Cardiac muscle cell (in vitro differentiated cells and primary cell): ENCODE data around the gene DUSP22. TPM values are rescaled to one million over a fixed set of nuclear protein-coding genes. Genes with fewer than 3 reads are reported as not detected.

ENCODE experiments used
- DNase-seq, 2 donors: peaks; one replicate each; pipeline versions ENCODE4 v3.0.0 to v3.0.0-alpha.2; 2010 to 2017; ENCODE audit warnings: low read depth in 1 of 2, low spot score in 1 of 2
- H3K27ac ChIP-seq: fragments of 200-600 bp; sonication (generic); 2 replicates; pipeline ENCODE4 v1.5.1; 2016
- H3K27me3 ChIP-seq: fragments of 200-600 bp; sonication (generic); 2 replicates; pipeline ENCODE4 v1.6.0; 2016; ENCODE audit warnings: control low read depth
- H3K36me3 ChIP-seq: fragments of 200-600 bp; sonication (generic); 2 replicates; pipeline ENCODE4 v1.5.1; 2016; ENCODE audit warnings: control low read depth
- H3K4me1 ChIP-seq: fragments of 200-600 bp; sonication (generic); 2 replicates; pipeline ENCODE4 v1.8.1; 2017; ENCODE audit warnings: low read depth, mild to moderate bottlenecking, mixed run types
- H3K4me3 ChIP-seq: fragments of 200-600 bp; sonication (generic); 2 replicates; pipeline ENCODE4 v1.5.1; 2016; ENCODE audit warnings: mild to moderate bottlenecking
- H3K9me3 ChIP-seq: fragments of 200-600 bp; sonication (generic); 2 replicates; pipeline ENCODE4 v1.5.1; 2017; ENCODE audit warnings: low read depth, mild to moderate bottlenecking, control low read depth
- polyA plus RNA-seq: library from polyadenylated mRNA; unstranded; fragments of >200 nt; fragmentation: Nextera tagmentation; extraction: Ambion mirVana; gene quantifications from 2 replicates; pipeline ENCODE4 v1.2.1, GENCODE V29; 2016
- total RNA-seq: library from RNA; depleted of rRNA; stranded (reverse); fragments of >200 nt; gene quantifications from 2 replicates; pipeline ENCODE4 v1.2.3, GENCODE V29; 2016
- TF ChIP-seq, protein P1 (sequence below): IDR thresholded peaks from 2 replicates; pipeline ENCODE4 v1.5.1; 2012; ENCODE audit warnings: low read depth, mild to moderate bottlenecking, low read length

Gene DUSP22
- total and polyA plus RNA-seq, 2 experiments from 2014 or later = 50.7 to 89.3 TPM

DNA sequence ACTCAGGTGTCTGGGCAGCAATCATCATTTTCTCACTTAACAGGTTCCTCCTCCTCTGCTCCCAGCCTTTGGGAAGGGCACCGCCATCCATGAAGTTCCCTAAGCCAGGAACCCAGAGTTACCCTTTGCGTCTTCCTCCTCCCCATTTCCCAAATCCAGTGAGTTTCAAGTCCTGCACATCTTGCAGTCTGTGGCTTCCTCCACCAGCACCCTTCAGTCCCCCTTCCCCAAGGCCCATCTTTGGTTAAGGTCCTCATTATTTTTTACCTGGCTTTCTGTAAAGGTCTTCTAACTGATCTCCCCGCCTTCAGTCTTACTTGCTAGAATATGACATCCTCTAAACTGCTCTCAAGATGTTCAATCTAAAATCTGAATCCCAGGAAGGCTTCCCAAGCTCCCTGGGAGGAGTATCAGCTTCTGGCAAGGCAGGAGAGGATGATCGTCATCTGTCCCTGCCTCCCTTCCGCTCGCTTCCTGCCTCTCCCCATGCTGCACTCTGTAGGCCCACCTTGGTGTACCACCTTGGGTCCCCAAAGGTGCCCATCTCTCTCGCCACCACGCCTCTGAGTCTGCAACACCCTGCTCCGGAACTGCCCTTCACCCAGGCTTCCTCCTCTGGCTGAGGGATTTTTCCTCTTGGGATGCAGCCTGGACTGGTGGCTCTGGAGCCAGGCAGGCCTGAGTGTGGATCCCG, 11.4 kb upstream of the DUSP22 start:
- no peak for DNase-seq
- no peaks in the 10 kb centered on the region for H3K4me1 ChIP-seq
- no peak overlapping the region for H3K27ac ChIP-seq
- H3K4me3 ChIP-seq = no peak overlapping the region
- no peaks in the 10 kb centered on the region for H3K36me3 ChIP-seq
- H3K9me3 ChIP-seq = no peaks in the 10 kb centered on the region
- TF ChIP-seq, protein P1, sequence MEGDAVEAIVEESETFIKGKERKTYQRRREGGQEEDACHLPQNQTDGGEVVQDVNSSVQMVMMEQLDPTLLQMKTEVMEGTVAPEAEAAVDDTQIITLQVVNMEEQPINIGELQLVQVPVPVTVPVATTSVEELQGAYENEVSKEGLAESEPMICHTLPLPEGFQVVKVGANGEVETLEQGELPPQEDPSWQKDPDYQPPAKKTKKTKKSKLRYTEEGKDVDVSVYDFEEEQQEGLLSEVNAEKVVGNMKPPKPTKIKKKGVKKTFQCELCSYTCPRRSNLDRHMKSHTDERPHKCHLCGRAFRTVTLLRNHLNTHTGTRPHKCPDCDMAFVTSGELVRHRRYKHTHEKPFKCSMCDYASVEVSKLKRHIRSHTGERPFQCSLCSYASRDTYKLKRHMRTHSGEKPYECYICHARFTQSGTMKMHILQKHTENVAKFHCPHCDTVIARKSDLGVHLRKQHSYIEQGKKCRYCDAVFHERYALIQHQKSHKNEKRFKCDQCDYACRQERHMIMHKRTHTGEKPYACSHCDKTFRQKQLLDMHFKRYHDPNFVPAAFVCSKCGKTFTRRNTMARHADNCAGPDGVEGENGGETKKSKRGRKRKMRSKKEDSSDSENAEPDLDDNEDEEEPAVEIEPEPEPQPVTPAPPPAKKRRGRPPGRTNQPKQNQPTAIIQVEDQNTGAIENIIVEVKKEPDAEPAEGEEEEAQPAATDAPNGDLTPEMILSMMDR = no peak
- peaks cover 4% of the 10 kb centered on the region for H3K27me3 ChIP-seq

DNA sequence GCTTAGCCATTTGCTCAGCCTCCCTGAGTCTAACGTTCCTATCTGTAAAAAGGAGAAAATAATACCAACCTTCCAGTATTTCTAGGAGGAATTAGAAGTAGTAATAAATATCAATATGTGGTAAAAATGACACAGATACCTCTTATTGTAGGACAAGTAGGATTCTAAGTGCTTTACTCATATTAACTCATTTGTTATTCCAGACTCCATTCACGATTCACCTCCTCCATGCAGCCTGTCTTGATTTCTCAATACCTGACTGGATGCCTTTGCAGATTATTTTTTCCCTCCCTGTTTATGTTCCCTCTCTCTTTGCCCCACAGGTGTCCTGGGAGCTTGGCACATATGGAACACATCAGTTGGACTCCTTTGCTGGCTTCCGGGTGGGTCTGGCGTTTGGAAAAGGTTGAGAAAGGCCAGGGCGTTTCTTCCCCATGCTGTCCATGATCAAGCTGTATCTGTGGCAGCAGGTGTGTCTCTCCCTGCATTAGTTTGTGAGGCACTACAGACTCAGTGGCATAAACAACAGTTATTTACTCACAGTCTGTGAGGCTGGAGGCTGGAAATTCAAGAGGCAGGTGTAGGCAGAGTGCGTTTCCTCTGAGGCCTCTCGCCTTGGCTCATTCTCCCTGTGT, 10.7 kb upstream of the DUSP22 start:
- no peaks in the 10 kb centered on the region for H3K9me3 ChIP-seq
- TF ChIP-seq, protein P1 = no peak
- H3K4me3 ChIP-seq = no peak overlapping the region

DNA sequence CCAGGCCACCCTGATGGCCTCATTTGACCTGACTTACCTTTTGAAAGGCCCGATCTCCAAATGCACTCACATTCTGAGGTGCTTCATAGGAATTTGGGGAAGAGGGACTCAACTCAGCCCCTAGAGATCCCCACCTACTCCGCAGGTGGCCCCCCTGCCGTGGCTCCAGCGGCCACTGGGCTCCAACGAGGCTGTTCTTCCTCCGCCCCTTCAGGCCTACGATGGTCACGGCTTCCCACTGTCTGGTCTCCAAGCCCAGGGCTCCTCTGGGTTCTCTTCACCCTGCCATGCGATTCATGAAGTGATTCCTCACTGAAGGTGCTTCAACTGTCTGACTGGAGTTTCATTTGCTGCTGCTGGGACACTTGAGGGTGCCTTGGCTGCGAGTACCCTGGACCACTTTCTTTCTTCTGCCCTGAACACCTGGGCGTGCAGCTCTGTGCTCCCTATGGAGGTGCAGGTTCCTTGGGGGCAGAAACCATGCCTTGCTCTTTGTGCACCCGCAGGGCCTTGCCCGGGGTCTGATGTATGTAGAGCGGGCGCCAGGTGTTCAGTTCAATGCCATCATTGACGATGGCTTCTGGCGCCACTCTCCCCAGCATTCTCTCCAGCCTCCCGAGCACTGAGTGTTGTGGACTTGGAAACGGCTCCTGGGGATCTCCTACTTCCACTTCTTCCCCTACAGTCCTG, 10.0 kb upstream of the DUSP22 start:
- DNase-seq = no peak
- no peaks in the 10 kb centered on the region for H3K9me3 ChIP-seq
- no peaks in the 10 kb centered on the region for H3K36me3 ChIP-seq
- H3K27ac ChIP-seq = no peak overlapping the region
- H3K4me3 ChIP-seq = no peak overlapping the region
- H3K27me3 ChIP-seq = peaks cover 4% of the 10 kb centered on the region
- no peaks in the 10 kb centered on the region for H3K4me1 ChIP-seq
- TF ChIP-seq, protein P1 = no peak

More for the DNA sequence above, 10.7 kb upstream of the DUSP22 start:
- H3K27ac ChIP-seq = no peak overlapping the region
- DNase-seq = no peak
- peaks cover 4% of the 10 kb centered on the region for H3K27me3 ChIP-seq
- no peaks in the 10 kb centered on the region for H3K36me3 ChIP-seq
- H3K4me1 ChIP-seq = no peaks in the 10 kb centered on the region

DNA sequence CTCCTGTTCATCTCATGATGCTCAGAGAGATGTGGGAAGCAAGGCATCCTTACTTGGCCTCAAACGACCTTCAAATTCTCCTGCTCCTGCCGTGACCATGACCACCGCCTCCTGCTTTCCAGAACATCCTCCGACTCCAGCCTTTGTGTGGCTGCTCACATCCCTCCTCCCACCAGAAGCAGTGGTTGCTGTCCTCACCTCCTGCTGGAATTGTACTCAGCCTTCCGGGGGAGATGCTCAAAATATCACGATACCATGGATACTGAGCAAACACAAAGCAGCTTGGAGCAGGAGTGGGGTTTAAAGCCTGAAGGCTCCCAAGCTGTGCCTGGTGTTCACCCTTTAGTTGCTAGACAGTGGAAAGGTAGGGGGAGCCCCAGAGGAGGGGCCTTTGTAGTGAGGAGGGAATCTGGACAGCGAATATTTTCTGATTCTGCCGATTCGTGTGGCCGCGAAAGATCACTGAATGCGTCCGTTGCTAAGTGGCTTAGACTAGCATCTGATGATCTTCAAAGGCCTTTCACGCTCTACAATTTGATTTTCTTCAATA, 9.3 kb upstream of the DUSP22 start:
- Histone ChIP-seq H3K36me3 (no peaks in the 10 kb centered on the region), H3K4me1 (no peaks in the 10 kb centered on the region), H3K9me3 (no peaks in the 10 kb centered on the region), H3K4me3 (no peak overlapping the region), H3K27ac (no peak overlapping the region), H3K27me3 (peaks cover 4% of the 10 kb centered on the region)
- TF ChIP-seq, protein P1 = no peak
- DNase-seq = no peak

DNA sequence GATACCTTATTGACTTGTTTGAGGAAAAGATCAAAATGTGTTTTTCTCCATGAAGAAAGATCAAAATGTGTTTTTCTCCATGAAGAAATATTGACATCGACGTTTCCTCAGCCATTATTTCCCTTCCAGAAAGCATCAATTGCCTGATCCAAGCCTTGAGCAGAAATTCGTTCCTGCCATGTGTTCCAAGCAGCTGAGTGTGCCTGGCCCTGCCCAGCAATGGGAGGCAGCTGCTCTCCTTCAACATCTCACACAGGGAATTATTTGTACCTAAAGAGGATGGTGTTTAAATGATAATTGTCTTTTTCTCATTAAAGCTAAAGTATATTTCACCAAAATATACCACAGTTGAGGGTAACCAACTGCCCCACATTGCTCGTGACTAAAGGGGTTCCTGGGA, 7.8 kb upstream of the DUSP22 start:
- Histone ChIP-seq H3K36me3 (no peaks in the 10 kb centered on the region), H3K4me3 (no peak overlapping the region), H3K4me1 (peaks cover 5% of the 10 kb centered on the region), H3K27ac (no peak overlapping the region), H3K9me3 (no peaks in the 10 kb centered on the region), H3K27me3 (peaks cover 4% of the 10 kb centered on the region)
- TF ChIP-seq, protein P1 = no peak
- no peak for DNase-seq
